ENCODE results near the gene RETSAT.
"Not testable (repeated sequence)": the region's sequence is repeated elsewhere in the genome, so short reads cannot be mapped to it uniquely, and the experiment has no call there.

RETSAT gene

GRCh38 chr2:85324639-85325465, 29.5 kb downstream of the RETSAT start:
- Histone ChIP-seq H3K9ac (ENCODE audit: low read length) (no peak overlapping the region), H3K4me3 (ENCODE audit: low read depth, low read length) (no peak overlapping the region), H4K8ac (ENCODE audit: low read depth, low read length) (no peak overlapping the region), H3K18ac (ENCODE audit: low read length) (no peak overlapping the region), H3K23ac (ENCODE audit: low read length) (no peak overlapping the region), H3K27ac (ENCODE audit: low read depth, low read length) (no peak overlapping the region), H3K27me3 (ENCODE audit: insufficient read depth, low read length) (no peaks in the 10 kb centered on the region), H3K4me2 (ENCODE audit: low read length) (no peak overlapping the region), H3K79me1 (ENCODE audit: low read length) (peaks cover 5% of the 10 kb centered on the region), H2BK120ac (ENCODE audit: insufficient read depth, low read length, poor library complexity) (no peak overlapping the region), H3K4me1 (ENCODE audit: control insufficient read depth in 1 of 2, insufficient read depth in 2 of 2, low read length in 2 of 2) (peaks cover 11 to 13% of the 10 kb centered on the region in 2 experiments), H3K4ac (ENCODE audit: low read depth, low read length) (no peak overlapping the region), H3K36me3 (ENCODE audit: control insufficient read depth in 1 of 2, insufficient read depth in 2 of 2, low read length in 2 of 2) (peaks cover 24 to 31% of the 10 kb centered on the region in 2 experiments), H3K14ac (ENCODE audit: low read length) (no peak overlapping the region), H3K9me3 (ENCODE audit: insufficient read depth, low read depth, low read length) (no peaks in the 10 kb centered on the region), H2AFZ (ENCODE audit: insufficient read depth, low read length, poor library complexity) (no peak overlapping the region), H2AK5ac (ENCODE audit: low read length) (no peak overlapping the region), H2BK5ac (ENCODE audit: low read depth, low read length, poor library complexity) (no peak overlapping the region), H4K12ac (ENCODE audit: low read depth, low read length) (no peak overlapping the region), H4K91ac (ENCODE audit: low read depth, low read length) (no peak overlapping the region), H2BK12ac (ENCODE audit: low read length) (no peak overlapping the region), H3K79me2 (ENCODE audit: control insufficient read depth, insufficient read depth, low read length, poor library complexity) (peaks cover 12% of the 10 kb centered on the region)
- no CpG with 5 or more reads among the region's 10 CpGs for WGBS (ENCODE audit: extremely low coverage, insufficient coverage, insufficient read length)
- no peak for DNase-seq

DNA sequence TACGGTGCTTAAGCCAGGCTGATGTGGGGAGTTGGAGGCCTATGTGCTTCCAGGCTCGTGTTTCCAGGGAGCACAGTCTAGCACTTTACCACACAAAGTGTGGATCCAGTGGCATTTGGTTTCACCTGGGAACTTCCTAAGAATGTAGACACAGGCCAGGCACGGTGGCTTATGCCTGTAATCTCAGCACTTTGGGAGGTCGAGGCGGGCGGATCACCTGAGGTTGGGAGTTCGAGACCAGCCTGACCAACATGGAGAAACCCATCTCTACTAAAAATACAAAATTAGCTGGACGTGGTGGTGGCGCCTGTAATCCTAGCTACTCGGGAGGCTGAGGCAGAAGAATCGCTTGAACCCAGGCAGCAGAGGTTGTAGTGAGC, 30.4 kb downstream of the RETSAT start:
- not testable (repeated sequence) for H4K91ac ChIP-seq (ENCODE audit: low read depth, low read length); H3K23ac ChIP-seq (ENCODE audit: low read length)
- WGBS (ENCODE audit: extremely low coverage, insufficient coverage, insufficient read length): no CpG with 5 or more reads among the region's 11 CpGs

GRCh38 chr2:85323351-85323987, 30.9 kb downstream of the RETSAT start:
- no peak overlapping the region for H3K4me3 ChIP-seq (ENCODE audit: low read depth, low read length)
- no peak overlapping the region for H3K4me2 ChIP-seq (ENCODE audit: low read length)
- no peak overlapping the region for H3K9ac ChIP-seq (ENCODE audit: low read length)
- no peak overlapping the region for H2BK12ac ChIP-seq (ENCODE audit: low read length)
- H3K23ac ChIP-seq (ENCODE audit: low read length): no peak overlapping the region
- no peak overlapping the region for H3K14ac ChIP-seq (ENCODE audit: low read length)
- no peak overlapping the region for H3K18ac ChIP-seq (ENCODE audit: low read length)
- no peak overlapping the region for H2BK120ac ChIP-seq (ENCODE audit: insufficient read depth, low read length, poor library complexity)
- no peak overlapping the region for H4K8ac ChIP-seq (ENCODE audit: low read depth, low read length)
- DNase-seq: no peak
- peaks cover 12% of the 10 kb centered on the region for H3K79me2 ChIP-seq (ENCODE audit: control insufficient read depth, insufficient read depth, low read length, poor library complexity)
- no CpG with 5 or more reads among the region's 9 CpGs for WGBS (ENCODE audit: extremely low coverage, insufficient coverage, insufficient read length)
- H3K4ac ChIP-seq (ENCODE audit: low read depth, low read length): no peak overlapping the region
- H3K79me1 ChIP-seq (ENCODE audit: low read length): peaks cover 5% of the 10 kb centered on the region
- H3K36me3 ChIP-seq (ENCODE audit: control insufficient read depth in 1 of 2, insufficient read depth in 2 of 2, low read length in 2 of 2): peaks cover 29 to 38% of the 10 kb centered on the region in 2 experiments
- no peaks in the 10 kb centered on the region for H3K9me3 ChIP-seq (ENCODE audit: insufficient read depth, low read depth, low read length)
- H3K27me3 ChIP-seq (ENCODE audit: insufficient read depth, low read length): no peaks in the 10 kb centered on the region
- H4K12ac ChIP-seq (ENCODE audit: low read depth, low read length): no peak overlapping the region
- no peak overlapping the region for H4K91ac ChIP-seq (ENCODE audit: low read depth, low read length)
- no peak overlapping the region for H2AFZ ChIP-seq (ENCODE audit: insufficient read depth, low read length, poor library complexity)
- no peak overlapping the region for H2AK5ac ChIP-seq (ENCODE audit: low read length)
- peaks cover 13 to 15% of the 10 kb centered on the region in 2 experiments for H3K4me1 ChIP-seq (ENCODE audit: control insufficient read depth in 1 of 2, insufficient read depth in 2 of 2, low read length in 2 of 2)
- no peak overlapping the region for H3K27ac ChIP-seq (ENCODE audit: low read depth, low read length)
- no peak overlapping the region for H2BK5ac ChIP-seq (ENCODE audit: low read depth, low read length, poor library complexity)

More for the DNA sequence above, 30.4 kb downstream of the RETSAT start:
- H4K8ac ChIP-seq (ENCODE audit: low read depth, low read length); H2BK120ac ChIP-seq (ENCODE audit: insufficient read depth, low read length, poor library complexity); H3K79me1 ChIP-seq (ENCODE audit: low read length); H3K4me3 ChIP-seq (ENCODE audit: low read depth, low read length); H2BK5ac ChIP-seq (ENCODE audit: low read depth, low read length, poor library complexity); H2AFZ ChIP-seq (ENCODE audit: insufficient read depth, low read length, poor library complexity); H3K4me2 ChIP-seq (ENCODE audit: low read length); H4K12ac ChIP-seq (ENCODE audit: low read depth, low read length); H3K4ac ChIP-seq (ENCODE audit: low read depth, low read length); H2AK5ac ChIP-seq (ENCODE audit: low read length); H3K18ac ChIP-seq (ENCODE audit: low read length); H3K27me3 ChIP-seq (ENCODE audit: insufficient read depth, low read length); H3K14ac ChIP-seq (ENCODE audit: low read length); H3K27ac ChIP-seq (ENCODE audit: low read depth, low read length); H3K9ac ChIP-seq (ENCODE audit: low read length); DNase-seq; H2BK12ac ChIP-seq (ENCODE audit: low read length); H3K9me3 ChIP-seq (ENCODE audit: insufficient read depth, low read depth, low read length): not testable (repeated sequence)
- H3K36me3 ChIP-seq (ENCODE audit: control insufficient read depth in 1 of 2, insufficient read depth in 2 of 2, low read length in 2 of 2): peaks cover 27 to 36% of the 10 kb centered on the region in 2 experiments
- peaks cover 12% of the 10 kb centered on the region for H3K79me2 ChIP-seq (ENCODE audit: control insufficient read depth, insufficient read depth, low read length, poor library complexity)
- peaks cover 11 to 13% of the 10 kb centered on the region in 2 experiments for H3K4me1 ChIP-seq (ENCODE audit: control insufficient read depth in 1 of 2, insufficient read depth in 2 of 2, low read length in 2 of 2)

GRCh38 chr2:85319796-85320195, 34.5 kb downstream of the RETSAT start:
- no peak overlapping the region for H3K4me3 ChIP-seq (ENCODE audit: low read depth, low read length)
- H2BK120ac ChIP-seq (ENCODE audit: insufficient read depth, low read length, poor library complexity): no peak overlapping the region
- no peak overlapping the region for H3K9ac ChIP-seq (ENCODE audit: low read length)
- no peak overlapping the region for H3K23ac ChIP-seq (ENCODE audit: low read length)
- H3K79me2 ChIP-seq (ENCODE audit: control insufficient read depth, insufficient read depth, low read length, poor library complexity): no peaks in the 10 kb centered on the region
- H2BK12ac ChIP-seq (ENCODE audit: low read length): no peak overlapping the region
- no peak for DNase-seq
- H3K9me3 ChIP-seq (ENCODE audit: insufficient read depth, low read depth, low read length): peaks cover 2% of the 10 kb centered on the region
- H2BK5ac ChIP-seq (ENCODE audit: low read depth, low read length, poor library complexity): no peak overlapping the region
- no peak overlapping the region for H2AFZ ChIP-seq (ENCODE audit: insufficient read depth, low read length, poor library complexity)
- H3K4me1 ChIP-seq (ENCODE audit: control insufficient read depth in 1 of 2, insufficient read depth in 2 of 2, low read length in 2 of 2): peaks cover 0 to 6% of the 10 kb centered on the region in 2 experiments
- H4K12ac ChIP-seq (ENCODE audit: low read depth, low read length): no peak overlapping the region
- H3K27ac ChIP-seq (ENCODE audit: low read depth, low read length): no peak overlapping the region
- H3K18ac ChIP-seq (ENCODE audit: low read length): no peak overlapping the region
- WGBS (ENCODE audit: extremely low coverage, insufficient coverage, insufficient read length): no CpG with 5 or more reads among the region's 4 CpGs
- no peak overlapping the region for H4K8ac ChIP-seq (ENCODE audit: low read depth, low read length)
- no peak overlapping the region for H3K4ac ChIP-seq (ENCODE audit: low read depth, low read length)
- H4K91ac ChIP-seq (ENCODE audit: low read depth, low read length): no peak overlapping the region
- H2AK5ac ChIP-seq (ENCODE audit: low read length): no peak overlapping the region
- H3K79me1 ChIP-seq (ENCODE audit: low read length): no peaks in the 10 kb centered on the region
- H3K36me3 ChIP-seq (ENCODE audit: control insufficient read depth in 1 of 2, insufficient read depth in 2 of 2, low read length in 2 of 2): peaks cover 35 to 56% of the 10 kb centered on the region in 2 experiments
- no peak overlapping the region for H3K4me2 ChIP-seq (ENCODE audit: low read length)
- no peaks in the 10 kb centered on the region for H3K27me3 ChIP-seq (ENCODE audit: insufficient read depth, low read length)
- no peak overlapping the region for H3K14ac ChIP-seq (ENCODE audit: low read length)
